Kidney epithelial cell (primary cell): ENCODE data around the gene MAP9. TPM values are rescaled to one million over a fixed set of nuclear protein-coding genes. Genes with fewer than 3 reads are reported as not detected.
"Not testable (repeated sequence)": the region's sequence is repeated elsewhere in the genome, so short reads cannot be mapped to it uniquely, and the experiment has no call there.

Experiments used
- DNase-seq: peaks from one replicate; pipeline ENCODE4 v3.0.0-alpha.2; 2010; ENCODE audit warnings: low read depth
- H3K27me3 ChIP-seq: 2 replicates; pipeline ENCODE4 v1.6.0; 2011; ENCODE audit warnings: low read length; ENCODE audit not compliant: control insufficient read depth, insufficient read depth
- H3K36me3 ChIP-seq: 2 replicates; pipeline ENCODE4 v1.5.1; 2011; ENCODE audit warnings: low read length; ENCODE audit not compliant: control insufficient read depth, insufficient read depth
- H3K4me3 ChIP-seq: 2 replicates; pipeline ENCODE4 v1.5.1; 2011; ENCODE audit warnings: low read depth, mild to moderate bottlenecking, control low read depth, low read length
- total RNA-seq: library from RNA; depleted of rRNA; stranded (reverse); fragments of >200 nt; gene quantifications from 2 replicates; pipeline ENCODE4 v1.2.3, GENCODE V29; 2015
- TF ChIP-seq, protein P1 (sequence below): IDR thresholded peaks from 2 replicates; pipeline ENCODE4 v1.5.1; 2011; ENCODE audit warnings: mild to moderate bottlenecking, moderate library complexity, low read length, control low read depth, inconsistent platforms; ENCODE audit not compliant: insufficient read depth, poor library complexity, severe bottlenecking

The MAP9 gene
- total RNA-seq = 20.8 and 22.0 TPM in 2 replicates

GRCh38 chr4:155376387-155377268, at the start of gene MAP9:
TSS of gene MAP9 (minus strand) at chr4:155376965. CDS start at chr4:155375850, 1,115 bp downstream.
- no peaks in the 10 kb centered on the region for H3K27me3 ChIP-seq
- DNase-seq = peak; percentile 97
- H3K4me3 ChIP-seq = peak within 1 kb of the TSS; percentile 85
- TF ChIP-seq, protein P1, sequence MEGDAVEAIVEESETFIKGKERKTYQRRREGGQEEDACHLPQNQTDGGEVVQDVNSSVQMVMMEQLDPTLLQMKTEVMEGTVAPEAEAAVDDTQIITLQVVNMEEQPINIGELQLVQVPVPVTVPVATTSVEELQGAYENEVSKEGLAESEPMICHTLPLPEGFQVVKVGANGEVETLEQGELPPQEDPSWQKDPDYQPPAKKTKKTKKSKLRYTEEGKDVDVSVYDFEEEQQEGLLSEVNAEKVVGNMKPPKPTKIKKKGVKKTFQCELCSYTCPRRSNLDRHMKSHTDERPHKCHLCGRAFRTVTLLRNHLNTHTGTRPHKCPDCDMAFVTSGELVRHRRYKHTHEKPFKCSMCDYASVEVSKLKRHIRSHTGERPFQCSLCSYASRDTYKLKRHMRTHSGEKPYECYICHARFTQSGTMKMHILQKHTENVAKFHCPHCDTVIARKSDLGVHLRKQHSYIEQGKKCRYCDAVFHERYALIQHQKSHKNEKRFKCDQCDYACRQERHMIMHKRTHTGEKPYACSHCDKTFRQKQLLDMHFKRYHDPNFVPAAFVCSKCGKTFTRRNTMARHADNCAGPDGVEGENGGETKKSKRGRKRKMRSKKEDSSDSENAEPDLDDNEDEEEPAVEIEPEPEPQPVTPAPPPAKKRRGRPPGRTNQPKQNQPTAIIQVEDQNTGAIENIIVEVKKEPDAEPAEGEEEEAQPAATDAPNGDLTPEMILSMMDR = no peak
- no peaks in the 10 kb centered on the region for H3K36me3 ChIP-seq

DNA sequence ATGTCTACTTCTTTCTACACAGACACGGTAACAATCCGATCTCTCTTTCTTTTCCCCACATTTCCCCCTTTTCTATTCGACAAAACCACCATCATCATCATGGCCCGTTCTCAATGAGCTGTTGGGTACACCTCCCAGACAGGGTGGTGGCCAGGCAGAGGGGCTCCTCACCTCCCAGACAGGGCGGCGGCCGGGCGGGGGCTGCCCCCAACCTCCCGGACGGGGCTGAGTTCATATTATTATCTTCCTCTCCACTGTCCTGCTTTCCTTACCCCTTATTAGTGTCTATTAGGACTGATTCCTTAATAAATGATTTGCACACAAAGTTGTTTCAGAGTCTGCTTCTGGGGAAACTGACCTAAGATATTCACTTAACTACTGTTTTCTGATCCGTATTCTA, 48.0 kb upstream of the MAP9 start:
- H3K27me3 ChIP-seq, DNase-seq, H3K36me3 ChIP-seq, H3K4me3 ChIP-seq: not testable (repeated sequence)

GRCh38 chr4:155423671-155424070, 46.9 kb upstream of the MAP9 start:
- Histone ChIP-seq H3K27me3 (no peaks in the 10 kb centered on the region), H3K4me3 (no peak overlapping the region), H3K36me3 (no peaks in the 10 kb centered on the region)
- no peak for DNase-seq
- TF ChIP-seq, protein P1 = no peak

DNA sequence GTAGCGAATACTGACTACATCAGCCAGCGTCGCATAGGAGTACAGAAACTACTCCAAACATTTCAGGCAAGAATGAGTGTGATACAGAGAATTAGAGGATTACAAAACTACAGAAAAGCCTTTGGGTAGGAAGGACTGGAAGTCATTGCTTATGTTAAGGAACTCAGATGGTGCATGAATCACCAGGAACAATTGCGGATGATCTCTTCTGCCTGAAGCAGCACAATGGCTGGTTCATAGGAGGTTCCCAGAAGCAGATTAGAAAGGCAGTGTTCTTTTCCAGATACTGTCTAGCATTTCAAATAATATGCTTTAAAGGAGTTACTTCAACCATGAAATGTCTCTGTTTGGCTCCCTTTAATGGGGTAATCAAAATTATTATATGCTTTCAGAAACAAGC, 42.5 kb upstream of the MAP9 start:
- Histone ChIP-seq H3K36me3 (no peaks in the 10 kb centered on the region), H3K27me3 (no peaks in the 10 kb centered on the region), H3K4me3 (no peak overlapping the region)
- DNase-seq = no peak
- TF ChIP-seq, protein P1 = no peak

GRCh38 chr4:155415662-155416061, 38.9 kb upstream of the MAP9 start:
- H3K4me3 ChIP-seq = no peak overlapping the region
- no peaks in the 10 kb centered on the region for H3K36me3 ChIP-seq
- no peak for DNase-seq
- TF ChIP-seq, protein P1 = no peak
- no peaks in the 10 kb centered on the region for H3K27me3 ChIP-seq

GRCh38 chr4:155413451-155413850, 36.7 kb upstream of the MAP9 start:
- DNase-seq = no peak

More at GRCh38 chr4:155413451-155413850, 36.7 kb upstream of the MAP9 start:
- Histone ChIP-seq H3K36me3 (no peaks in the 10 kb centered on the region), H3K4me3 (no peak overlapping the region), H3K27me3 (no peaks in the 10 kb centered on the region)
- TF ChIP-seq, protein P1 = no peak
